GM12891 (cell line): Measurements from ENCODE around the gene RUNX3.

Source experiments
- POLR2A ChIP-seq: IDR thresholded peaks from 2 replicates; pipeline ENCODE4 v1.6.1; 2011; ENCODE audit warnings: low read depth, low read length, control low read depth
- TAF1 ChIP-seq: IDR thresholded peaks from 2 replicates; pipeline ENCODE4 v1.6.1; 2011; ENCODE audit warnings: low read depth, low read length, control low read depth

GRCh38 chr1:24864370-24864777 is 65.7 kb downstream of the RUNX3 start:
- TF ChIP-seq POLR2A, result no peak
- no peak for TF ChIP-seq TAF1
